ENCODE results near the gene XAB2.

DNA sequence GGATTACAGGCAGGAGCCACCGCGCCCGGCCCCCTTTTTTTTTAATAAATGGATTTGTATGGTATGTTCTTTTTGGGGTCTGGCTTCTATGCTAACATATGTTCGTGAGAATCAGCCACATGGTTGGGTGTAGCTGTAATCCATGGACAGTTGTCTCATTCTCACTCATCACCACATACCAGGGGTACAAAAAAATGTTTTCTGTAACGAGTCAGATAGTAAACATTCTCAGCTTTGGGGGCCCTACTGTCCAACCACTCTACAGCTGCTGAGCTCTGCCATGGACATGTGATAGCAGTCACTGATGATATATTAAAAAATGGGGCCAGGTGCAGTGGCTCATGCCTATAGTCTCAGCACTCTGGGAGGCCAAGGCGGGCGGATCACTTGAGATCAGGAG is 34.4 kb upstream of the XAB2 start:
- TF ChIP-seq, protein P1, sequence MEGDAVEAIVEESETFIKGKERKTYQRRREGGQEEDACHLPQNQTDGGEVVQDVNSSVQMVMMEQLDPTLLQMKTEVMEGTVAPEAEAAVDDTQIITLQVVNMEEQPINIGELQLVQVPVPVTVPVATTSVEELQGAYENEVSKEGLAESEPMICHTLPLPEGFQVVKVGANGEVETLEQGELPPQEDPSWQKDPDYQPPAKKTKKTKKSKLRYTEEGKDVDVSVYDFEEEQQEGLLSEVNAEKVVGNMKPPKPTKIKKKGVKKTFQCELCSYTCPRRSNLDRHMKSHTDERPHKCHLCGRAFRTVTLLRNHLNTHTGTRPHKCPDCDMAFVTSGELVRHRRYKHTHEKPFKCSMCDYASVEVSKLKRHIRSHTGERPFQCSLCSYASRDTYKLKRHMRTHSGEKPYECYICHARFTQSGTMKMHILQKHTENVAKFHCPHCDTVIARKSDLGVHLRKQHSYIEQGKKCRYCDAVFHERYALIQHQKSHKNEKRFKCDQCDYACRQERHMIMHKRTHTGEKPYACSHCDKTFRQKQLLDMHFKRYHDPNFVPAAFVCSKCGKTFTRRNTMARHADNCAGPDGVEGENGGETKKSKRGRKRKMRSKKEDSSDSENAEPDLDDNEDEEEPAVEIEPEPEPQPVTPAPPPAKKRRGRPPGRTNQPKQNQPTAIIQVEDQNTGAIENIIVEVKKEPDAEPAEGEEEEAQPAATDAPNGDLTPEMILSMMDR (IDR thresholded peaks at IDR 0.05) = no peak
- TF ChIP-seq POLR2A (IDR thresholded peaks at IDR 0.05) (no peak), POLR2AphosphoS5 (IDR thresholded peaks at IDR 0.05) (no peak)
